Fibroblast of lung (primary cell): Measurements from ENCODE around the gene ABCA7.

Source experiments
- EZH2 ChIP-seq: IDR thresholded peaks from 2 replicates; pipeline ENCODE4 v1.5.1; 2012; ENCODE audit warnings: low read length, control low read depth, mild to moderate bottlenecking; ENCODE audit errors: missing control alignments
- TF ChIP-seq, protein P1 (sequence below), 2 donors: IDR thresholded peaks in 1 of 2; conservative IDR thresholded peaks in 1 of 2; 1 replicate in 1 of 2; 2 replicates in 1 of 2; pipeline ENCODE4 v1.5.1; 2011 to 2012; ENCODE audit warnings: low read length in 2 of 2, control low read depth in 1 of 2, inconsistent platforms in 1 of 2, low read depth in 1 of 2, mild to moderate bottlenecking in 1 of 2

DNA sequence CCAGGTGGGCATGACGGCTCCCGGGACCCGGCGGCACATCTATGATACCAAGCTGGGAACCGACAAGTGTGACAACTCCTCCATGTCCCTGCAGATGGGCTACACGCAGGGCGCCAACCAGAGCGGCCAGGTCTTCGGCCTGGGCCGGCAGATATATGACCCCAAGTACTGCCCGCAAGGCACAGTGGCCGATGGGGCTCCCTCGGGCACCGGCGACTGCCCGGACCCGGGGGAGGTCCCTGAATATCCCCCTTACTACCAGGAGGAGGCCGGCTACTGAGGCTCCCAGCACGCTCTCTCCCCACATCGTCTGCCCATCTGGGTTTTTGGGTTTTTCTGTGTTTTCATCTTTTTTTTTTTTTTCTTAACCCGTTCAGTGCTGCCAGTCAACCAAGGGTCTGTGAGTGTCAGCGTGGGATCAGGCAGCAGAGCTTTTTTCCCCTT, 2.3 kb upstream of the ABCA7 start:
- TF ChIP-seq, protein P1, sequence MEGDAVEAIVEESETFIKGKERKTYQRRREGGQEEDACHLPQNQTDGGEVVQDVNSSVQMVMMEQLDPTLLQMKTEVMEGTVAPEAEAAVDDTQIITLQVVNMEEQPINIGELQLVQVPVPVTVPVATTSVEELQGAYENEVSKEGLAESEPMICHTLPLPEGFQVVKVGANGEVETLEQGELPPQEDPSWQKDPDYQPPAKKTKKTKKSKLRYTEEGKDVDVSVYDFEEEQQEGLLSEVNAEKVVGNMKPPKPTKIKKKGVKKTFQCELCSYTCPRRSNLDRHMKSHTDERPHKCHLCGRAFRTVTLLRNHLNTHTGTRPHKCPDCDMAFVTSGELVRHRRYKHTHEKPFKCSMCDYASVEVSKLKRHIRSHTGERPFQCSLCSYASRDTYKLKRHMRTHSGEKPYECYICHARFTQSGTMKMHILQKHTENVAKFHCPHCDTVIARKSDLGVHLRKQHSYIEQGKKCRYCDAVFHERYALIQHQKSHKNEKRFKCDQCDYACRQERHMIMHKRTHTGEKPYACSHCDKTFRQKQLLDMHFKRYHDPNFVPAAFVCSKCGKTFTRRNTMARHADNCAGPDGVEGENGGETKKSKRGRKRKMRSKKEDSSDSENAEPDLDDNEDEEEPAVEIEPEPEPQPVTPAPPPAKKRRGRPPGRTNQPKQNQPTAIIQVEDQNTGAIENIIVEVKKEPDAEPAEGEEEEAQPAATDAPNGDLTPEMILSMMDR (conservative IDR thresholded peaks at IDR 0.05 in 1 of 2, IDR thresholded peaks at IDR 0.05 in 1 of 2; ENCODE audit: low read depth in 1 of 2, low read length in 2 of 2), result no peak
- no peak for TF ChIP-seq EZH2
